HG03432 (cell line): ENCODE results near the gene RASIP1.

Experiments
- ATAC-seq: cut with Tn5 transposase; IDR thresholded peaks from one replicate; pipeline ENCODE4 v1.9.1; 2021; ENCODE audit warnings: mild to moderate bottlenecking, moderate library complexity; ENCODE audit not compliant: unreplicated experiment

Gene RASIP1

DNA sequence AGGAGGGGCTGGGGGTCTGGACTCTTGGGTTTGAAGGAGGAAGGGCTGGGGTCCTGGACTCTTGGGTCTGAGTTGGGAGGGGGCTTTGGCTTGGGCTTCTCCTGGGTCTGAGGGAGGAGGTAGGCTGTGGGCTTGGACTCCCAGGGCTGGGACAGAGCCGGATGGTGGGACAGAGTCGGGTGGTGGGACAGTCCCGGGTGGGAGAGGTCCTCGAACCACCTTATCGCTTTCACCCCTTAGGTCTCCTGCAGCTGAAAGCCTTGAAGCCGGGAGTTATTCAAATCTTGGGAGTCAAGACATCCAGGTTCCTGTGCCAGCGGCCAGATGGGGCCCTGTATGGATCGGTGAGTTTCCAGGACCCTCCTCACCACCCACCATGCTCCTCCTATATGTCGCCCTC, 16.3 kb upstream of the RASIP1 start:
- ATAC-seq, result no peak

DNA sequence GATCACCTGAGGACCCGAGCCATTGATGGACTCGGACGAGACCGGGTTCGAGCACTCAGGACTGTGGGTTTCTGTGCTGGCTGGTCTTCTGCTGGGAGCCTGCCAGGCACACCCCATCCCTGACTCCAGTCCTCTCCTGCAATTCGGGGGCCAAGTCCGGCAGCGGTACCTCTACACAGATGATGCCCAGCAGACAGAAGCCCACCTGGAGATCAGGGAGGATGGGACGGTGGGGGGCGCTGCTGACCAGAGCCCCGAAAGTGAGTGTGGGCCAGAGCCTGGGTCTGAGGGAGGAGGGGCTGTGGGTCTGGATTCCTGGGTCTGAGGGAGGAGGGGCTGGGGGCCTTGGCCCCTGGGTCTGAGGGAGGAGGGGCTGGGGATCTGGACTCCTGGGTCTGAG, 15.8 kb upstream of the RASIP1 start:
- ATAC-seq, result no peak

DNA sequence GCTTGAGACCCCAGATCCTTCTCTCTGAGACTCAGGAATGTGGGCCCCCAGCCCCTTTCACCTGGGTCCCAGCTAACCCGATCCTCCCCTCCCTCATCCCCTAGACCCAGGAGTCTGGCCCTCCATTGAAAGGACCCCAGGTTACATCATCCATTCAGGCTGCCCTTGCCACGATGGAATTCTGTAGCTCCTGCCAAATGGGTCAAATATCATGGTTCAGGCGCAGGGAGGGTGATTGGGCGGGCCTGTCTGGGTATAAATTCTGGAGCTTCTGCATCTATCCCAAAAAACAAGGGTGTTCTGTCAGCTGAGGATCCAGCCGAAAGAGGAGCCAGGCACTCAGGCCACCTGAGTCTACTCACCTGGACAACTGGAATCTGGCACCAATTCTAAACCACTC, 15.4 kb upstream of the RASIP1 start:
- ATAC-seq, result no peak

DNA sequence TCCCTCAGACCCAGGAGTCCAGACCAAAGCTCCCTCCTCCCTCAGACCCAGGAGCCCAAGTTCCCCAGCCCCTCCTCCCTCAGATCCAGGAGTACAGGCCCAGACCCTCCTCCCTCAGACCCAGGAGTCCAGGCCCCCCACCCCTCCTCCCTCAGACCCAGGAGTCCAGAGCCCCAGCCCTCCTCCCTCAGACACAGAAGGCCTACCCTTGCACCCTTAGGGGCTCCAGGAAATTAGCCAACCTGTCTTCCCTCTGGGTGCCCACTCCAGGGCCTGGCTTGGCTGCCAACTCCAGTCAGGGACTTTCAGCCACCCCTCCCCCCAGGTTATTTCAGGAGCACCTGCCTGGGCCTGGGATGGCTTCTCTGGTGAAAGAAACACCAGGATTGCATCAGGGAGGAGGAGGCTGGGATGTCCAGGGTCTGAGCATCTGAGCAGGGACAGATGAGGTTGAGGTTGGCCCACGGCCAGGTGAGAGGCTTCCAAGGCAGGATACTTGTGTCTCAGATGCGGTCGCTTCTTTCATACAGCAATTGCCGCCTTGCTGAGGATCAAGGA, 14.8 kb upstream of the RASIP1 start, which contains the start of gene FGF21:
FGF21 (plus strand) TSS at position 441 of the 558 bp plus-strand sequence. CDS start 713 bp downstream, outside the sequence.
- no peak for ATAC-seq

DNA sequence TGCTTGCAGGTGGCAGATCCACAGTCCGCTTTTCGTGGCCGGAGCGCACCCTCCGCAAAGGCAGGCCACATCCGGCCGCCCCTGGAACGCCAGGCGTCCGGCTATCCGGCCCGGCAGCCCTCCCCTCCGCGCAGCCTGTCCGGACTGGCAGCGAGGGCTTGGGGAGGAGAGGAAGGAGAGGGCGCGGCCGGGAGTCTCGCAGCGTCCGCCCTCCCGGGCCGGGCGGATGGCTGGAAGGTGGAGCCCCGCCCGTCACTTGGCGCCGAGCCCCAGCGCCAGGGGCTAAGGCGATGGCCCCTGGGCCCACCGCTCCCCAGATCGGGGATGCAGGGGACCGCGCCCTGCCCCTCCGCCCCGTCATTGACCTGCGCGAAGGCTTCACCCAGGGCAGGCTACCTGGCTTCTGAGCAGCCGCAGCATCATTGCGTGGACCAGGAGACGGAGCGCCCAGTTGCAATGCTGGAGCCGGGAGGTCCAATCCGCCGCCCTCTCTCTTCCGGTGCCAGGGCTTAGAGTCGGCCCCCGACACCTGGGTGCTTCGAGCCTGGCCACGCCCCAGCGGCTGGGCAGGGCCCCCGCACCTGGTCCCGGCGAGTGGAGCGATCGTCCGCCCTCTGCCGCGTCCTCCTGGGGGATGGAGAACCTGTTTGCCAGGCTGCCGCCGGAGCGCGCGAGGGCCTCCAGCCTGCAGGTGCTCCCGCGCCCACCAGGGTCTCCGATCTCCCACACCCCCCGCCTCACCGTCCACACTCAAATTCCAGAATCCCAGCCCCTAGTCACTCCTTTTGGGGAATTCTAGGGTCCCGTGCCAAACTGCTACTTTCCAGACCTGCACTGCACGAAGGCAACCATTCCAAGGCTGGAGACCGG, 12.3 kb upstream of the RASIP1 start, which contains the start of gene FUT1:
FUT1 (minus strand) TSS at position 146 of the 870 bp plus-strand sequence. CDS start 1,360 bp downstream, outside the sequence.
- ATAC-seq, result no peak

DNA sequence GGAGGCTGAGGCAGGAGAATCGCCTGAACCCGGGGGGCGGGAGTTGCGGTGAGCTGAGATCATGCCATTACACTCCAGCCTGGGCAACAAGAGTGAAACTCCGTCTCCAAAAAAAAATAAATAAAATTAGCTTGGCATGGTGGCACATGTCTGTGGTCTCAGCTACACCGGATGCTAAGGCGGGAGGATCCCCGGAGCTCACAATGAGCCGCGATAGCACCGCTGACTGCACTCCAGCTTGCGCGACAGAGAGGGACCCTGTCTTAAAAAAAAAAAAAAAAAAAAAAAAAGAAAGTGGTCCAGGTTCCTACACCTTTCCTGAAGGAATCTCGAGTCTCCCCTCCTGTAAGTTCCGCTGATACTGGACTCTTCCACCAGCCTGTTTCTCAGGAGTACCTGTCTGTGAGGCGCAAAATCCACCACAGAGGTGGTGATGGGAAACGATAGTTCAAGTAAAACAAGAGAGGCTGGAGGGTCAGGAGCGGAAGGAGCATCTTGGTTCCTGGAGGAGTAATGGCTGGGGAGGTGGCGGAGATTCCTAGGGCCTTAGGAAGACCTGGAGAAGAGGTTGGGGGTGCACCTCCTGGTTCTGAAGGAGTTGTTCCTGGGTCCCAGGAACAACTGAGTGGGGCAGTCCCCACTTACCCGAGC, 11.6 kb upstream of the RASIP1 start:
- ATAC-seq, result no peak

DNA sequence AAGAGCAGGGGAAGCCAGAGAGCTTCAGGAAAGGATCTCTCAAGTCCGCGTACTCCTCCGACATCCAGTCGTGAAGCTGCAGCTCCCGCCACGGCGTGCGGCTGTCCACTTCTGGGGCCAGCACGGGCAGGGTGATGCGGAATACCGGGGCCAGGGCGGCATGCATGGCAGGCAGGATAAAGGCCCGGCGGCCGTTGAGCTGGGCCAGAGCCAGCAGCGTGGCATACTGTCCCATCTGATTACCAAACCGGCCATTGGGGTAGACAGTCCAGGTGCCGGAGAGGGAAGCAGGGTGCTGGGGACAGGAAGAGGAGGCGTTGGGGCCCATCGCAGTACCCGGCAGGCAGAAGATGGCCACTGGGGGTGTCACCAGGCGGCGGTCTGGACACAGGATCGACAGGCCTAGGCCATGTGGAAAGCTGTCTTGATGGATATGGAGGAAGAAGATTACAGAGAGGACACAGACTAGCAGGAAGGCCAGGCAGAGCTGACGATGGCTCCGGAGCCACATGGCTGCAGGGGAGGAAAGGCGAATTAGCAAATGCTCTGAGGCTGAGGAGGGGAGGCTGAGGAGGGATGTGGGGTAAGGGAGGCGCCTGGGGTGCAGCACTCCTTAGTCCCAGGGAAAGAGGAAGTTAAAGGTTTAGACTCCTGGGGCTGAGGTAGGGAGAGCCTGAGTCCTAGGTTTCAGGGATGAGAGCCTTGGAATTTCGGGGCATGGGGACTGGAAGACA, 10.5 kb upstream of the RASIP1 start:
- ATAC-seq, result no peak

DNA sequence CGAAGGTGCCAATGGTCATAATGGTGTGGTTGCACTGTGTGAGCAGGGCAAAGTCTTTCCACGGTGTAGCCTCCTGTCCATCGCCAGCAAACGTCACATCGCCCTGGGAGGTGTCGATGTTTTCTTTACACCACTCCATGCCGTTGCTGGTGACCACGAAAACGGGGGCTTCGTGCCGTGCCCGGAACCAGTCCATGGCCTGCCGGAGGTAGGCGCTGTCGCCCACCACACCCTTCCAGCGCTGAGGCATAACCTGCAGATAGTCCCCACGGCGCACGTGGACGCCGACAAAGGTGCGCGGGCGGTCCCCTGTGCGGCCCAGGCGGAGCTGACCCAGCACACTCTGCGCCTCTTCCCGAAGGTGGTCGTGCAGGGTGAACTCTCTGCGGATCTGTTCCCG, 9.9 kb upstream of the RASIP1 start:
- no peak for ATAC-seq

DNA sequence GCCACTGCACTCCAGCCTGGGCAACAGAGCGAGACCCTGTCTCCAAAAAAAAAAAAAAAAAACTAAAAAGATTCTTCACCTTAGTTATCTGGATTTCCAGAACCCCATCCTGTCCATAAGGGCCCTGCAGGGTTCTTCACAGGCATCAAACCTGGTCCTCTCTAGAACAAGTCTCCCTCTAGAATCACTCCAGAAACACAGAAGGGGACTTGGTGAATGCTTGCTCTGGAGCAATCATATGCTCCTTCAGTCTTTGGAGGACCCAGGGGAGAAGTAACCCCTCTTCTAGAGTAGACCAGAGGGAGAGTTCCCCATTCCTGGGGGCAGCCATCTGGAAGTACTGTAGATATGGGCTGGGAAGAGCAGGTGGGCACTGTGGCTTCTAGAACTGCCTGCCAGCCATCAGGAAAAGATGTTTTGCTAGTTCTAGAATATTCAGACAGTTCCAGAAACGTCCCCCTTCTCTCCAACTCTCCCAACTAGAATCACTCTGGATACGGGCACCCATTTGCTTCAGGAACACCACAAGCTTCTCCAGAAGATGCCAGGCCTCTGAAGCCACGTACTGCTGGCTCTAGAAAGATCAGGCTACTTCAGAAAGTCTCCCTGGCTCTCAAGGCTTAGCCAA, 9.3 kb upstream of the RASIP1 start:
- no peak for ATAC-seq

DNA sequence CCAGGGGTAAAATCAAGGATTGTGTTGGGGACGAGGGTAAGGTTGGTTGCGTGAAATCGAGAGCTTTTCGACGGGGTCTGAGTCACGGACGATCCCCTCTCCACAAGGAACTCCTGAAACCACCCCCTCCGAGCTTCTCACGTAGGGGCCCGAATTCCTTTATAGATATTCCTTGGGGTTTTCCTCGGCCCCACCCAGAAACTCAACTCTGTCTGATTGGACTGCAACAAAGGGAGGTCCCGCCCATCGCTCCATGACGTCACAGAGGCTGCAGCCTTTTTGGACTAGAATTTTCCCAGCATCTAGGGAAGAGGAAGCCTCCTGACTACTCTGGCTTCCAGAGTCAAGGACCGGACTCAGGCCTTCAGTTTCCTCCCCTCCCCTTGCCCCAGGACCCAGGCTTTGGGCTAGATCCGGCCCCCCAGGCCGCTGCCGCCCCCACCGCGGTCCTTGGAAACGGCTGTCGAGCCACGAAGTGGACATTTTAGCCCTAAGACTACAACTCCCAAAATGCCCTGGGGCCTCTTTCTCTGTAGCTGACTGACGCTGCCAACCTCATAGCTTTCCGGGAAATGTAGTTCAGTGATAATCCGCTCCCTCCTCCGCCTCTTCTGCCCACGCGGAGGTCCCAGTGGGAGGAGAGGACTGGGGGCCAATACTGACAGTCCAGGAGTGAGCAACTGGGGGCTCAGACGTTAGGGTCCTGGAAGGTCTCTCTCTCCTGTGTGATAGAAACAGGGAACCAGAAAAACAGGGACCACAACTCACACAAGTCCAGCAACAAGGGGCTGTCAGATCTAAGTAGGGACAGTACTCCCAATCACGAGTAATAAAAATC, 6.5 kb upstream of the RASIP1 start, which contains the start of gene IZUMO1:
IZUMO1 (minus strand) TSS at position 172 of the 838 bp plus-strand sequence. CDS start 1,050 bp downstream, outside the sequence.
- no peak for ATAC-seq

DNA sequence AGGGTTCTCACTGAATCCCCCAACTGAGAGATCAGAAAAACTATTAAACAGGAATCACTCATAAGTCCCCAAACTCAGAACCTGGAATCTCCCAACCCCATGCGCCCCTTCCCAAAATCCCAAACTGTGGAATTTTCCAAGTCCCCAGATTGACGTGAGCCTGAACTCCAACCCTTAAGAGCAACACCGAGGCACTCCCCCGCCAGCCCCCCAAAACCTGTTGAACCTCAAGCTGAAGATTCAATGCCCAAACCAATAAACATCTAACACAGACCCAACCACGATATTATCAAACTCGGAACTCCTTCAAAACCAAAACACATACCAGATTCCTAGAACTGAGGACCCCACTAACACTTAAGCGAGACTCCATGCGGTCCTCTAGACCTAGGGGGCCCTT, 5.7 kb upstream of the RASIP1 start:
- ATAC-seq, result no peak

DNA sequence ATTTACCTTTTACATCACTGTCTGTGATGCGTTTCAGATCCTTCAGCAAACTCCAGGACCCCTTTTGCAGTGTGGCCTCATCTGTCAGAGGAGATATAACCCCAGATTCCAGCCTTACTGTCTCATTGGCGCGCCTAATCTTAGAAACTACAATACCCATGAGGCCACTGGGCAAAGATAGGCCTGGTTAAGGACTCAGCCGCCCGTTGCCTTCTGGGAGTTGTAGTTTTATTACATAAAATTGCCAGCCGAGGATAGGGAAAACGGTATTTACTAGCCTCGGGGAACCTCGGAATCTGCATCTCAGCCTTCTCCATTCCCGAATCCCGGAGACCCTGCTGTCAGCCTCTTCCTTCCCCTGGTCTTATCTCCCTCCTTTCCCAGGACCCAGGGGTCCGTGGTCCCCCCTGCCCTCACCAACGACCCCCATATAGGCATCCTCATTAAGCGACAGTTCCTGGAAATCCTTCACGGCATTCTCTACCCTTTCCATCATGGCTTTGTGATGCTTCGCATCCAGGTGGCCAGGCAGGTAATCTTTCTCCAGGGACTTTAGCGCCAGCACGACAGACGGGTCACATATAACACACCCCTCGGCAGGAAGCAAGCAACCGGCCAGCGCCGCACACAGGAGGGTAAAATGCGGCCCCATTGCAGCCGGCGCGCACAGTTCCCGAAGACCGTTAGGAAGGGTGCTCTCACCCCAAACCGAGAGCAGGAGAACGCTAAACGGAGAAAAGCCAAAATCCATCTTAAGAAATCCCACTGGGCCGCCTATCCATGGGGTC, 5.0 kb upstream of the RASIP1 start:
- no peak for ATAC-seq

DNA sequence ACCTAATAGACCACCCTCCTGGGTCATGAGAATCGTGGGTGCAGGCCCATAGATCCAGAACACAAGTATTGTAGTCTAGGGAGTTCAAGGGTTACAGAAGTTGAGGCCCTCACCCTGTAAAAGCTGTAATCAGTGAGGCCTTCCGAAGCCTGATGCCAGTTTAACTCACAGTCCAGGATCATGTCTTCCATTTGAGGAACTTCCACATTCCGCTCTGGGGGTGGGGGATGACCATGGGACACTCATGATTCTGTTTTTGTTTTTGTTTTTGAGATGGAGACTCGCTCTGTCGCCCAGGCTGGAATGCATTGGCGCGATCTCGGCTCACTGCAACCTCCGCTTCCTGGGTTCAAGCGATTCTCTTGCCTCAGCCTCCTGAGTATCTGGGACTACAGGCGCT, 1.7 kb upstream of the RASIP1 start:
- ATAC-seq, result no peak

DNA sequence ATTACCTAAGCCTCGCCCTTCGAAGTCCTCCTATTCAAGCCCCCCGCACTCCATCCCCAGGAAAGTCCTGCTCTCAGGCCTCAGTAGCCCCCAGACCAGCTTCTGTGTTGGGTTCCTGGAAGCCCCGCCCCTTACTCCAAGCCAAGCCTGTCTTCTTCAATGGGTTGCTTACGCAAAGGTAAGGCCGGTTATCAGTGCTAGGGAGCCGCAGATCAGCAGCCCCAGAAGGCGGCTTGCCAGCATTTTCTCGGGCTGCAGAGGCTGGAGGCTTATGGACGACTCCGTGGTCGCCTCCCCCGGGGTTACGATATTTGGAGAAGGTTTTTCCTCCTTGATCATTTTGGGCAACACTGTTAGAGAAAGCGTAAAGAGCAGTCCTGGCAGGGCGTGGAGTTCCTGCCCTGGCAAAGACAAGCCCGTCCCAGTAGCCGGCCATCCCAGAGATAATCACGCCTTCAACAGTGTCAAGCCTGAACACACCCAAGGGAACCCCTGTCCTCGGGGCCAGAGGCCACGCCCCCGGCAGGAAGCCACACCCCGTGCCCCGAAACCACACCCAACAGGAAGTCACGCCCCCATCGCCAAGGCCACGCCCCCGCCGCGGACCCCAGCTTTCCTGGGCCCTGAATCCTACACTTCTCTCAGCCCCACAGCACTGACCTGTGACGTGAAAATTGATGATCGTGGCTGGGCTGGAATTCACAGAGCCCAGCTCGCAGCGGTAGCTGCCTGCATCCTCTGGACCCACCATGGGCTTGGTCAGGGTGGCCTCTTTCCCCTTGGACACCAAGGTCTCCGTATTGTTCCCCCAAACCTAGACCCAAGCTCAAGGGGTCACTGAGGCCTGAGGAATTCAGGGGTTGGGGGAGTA, 954 bp upstream of the RASIP1 start:
- ATAC-seq, result no peak

DNA sequence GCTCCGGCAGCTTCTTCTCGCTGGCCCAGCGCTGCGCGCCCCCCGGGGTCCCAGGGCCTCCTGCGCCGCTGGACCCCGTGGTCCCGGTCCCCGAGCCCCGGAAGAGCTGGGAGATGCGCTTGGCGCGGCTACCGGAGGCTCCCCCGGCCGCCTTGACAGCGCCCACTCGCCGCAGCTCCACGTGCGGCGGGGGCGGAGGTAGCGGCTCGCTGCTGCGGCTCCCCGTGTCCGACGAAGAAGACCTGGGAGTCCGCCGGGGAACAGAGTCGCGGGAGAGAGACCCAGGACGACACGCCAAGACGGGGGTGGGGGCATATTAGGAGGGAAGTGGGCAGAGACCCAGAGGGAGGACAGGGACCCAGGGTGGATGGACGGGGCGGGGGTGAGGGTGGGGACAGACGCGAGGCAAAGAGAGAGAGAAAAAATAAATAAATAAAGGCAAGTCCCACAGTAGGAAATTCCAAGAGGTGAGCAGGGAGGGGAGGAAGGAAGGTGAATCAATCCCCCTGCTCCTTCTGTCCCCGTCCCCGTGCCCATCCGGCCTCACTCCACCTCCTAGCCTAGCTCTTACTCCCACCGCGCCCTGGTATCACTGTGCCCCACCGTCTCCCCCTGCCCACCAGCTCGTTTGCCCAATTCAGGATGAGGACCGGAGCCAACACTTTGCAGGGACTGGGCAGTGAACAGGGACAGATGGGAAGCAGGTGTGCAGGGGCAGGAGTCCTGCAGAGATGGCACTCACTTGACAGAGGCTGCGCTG, 826 bp downstream of the RASIP1 start:
- no peak for ATAC-seq

DNA sequence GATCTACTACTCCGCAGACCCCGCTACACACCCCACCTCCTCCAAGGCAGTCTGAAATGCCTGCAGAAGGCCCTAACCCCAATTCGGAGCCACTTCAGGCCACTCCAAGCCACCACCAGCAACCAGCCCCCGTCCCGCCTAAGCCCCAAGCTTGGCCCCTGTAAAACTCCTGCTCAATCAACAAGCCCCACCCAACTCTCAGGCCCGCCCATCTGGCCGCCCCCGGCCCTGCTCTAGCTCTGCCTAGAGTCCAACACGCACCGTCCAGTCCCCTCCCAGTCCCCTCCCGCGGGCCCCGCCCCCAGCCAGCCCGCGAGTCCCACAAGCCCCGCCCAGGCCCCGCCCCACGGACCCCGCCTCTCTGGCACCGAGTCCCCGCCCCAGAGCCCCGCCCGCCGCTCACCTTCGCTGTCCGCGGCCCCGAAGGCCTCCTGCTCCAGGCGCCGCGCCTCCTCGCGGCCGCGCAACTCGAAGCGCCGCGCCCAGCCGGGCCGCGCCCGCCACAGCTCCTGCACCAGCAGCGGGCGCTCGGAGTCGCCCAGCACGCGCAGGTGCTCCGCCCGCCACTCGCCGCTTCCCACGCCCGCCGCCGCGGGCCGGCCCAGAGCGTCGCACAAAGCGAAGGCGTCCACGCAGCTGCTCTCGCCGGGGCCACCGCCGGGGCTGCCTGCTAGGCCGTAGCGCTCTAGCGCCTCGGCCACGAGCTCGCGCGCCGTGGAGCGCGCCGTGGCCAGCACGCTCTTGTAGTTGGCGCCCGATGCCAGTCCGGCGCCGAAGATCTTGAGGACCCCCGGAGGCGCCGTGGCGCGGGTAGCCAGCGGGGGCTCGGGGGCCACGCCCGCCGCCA, 1.6 kb downstream of the RASIP1 start:
- ATAC-seq, result peak; percentile 86
